HEK293 (cell line): Measurements from ENCODE around the gene ARHGAP1.

Experiments
- CTCF ChIA-PET: fragments of 350-600 bp; formaldehyde crosslinking; extraction: SDS; loops from one replicate; lab custom pipeline; 2021; ENCODE audit warnings: antibody characterized with exemption; lab: Yijun Ruan, JAX
- POLR2A ChIA-PET: fragments of 300-600 bp; formaldehyde crosslinking; extraction: SDS; loops from one replicate; lab custom pipeline; 2020; ENCODE audit warnings: antibody characterized with exemption, inconsistent platforms; lab: Yijun Ruan, JAX
- H3K27ac ChIP-seq: fragments of 200-500 bp; sonication (Bioruptor generic); 2 replicates; pipeline ENCODE4 v1.5.1; 2014; ENCODE audit warnings: low read depth, low read length, control low read depth, inconsistent platforms; ENCODE audit errors: extremely low read depth
- H3K36me3 ChIP-seq, 2 experiments: fragments of 200-500 bp in 1 of 2; sonication (Bioruptor generic) in 1 of 2; 1 replicate in 1 of 2; 2 replicates in 1 of 2; pipeline ENCODE4 v1.5.1; 2014 to 2017; ENCODE audit warnings: inconsistent platforms in 2 of 2, low read length in 2 of 2; ENCODE audit not compliant: control insufficient read depth in 2 of 2, insufficient read depth in 1 of 2
- H3K4me1 ChIP-seq: fragments of 200-500 bp; sonication (Bioruptor generic); 2 replicates; pipeline ENCODE4 v1.5.1; 2014; ENCODE audit warnings: mild to moderate bottlenecking, low read length, inconsistent platforms; ENCODE audit not compliant: control insufficient read depth, insufficient read depth
- H3K4me3 ChIP-seq: 2 replicates; pipeline ENCODE4 v1.5.1; 2011; ENCODE audit warnings: low read depth, mild to moderate bottlenecking, control low read depth, low read length, moderate library complexity
- H3K9me3 ChIP-seq: fragments of 200-500 bp; sonication (Bioruptor generic); 2 replicates; pipeline ENCODE4 v1.5.1; 2014; ENCODE audit warnings: low read depth, low read length, inconsistent platforms; ENCODE audit not compliant: control insufficient read depth, insufficient read depth
- KLF8 ChIP-seq: fragments of 450-650 bp; formaldehyde crosslinking; IDR thresholded peaks from 2 replicates; pipeline ENCODE4 v1.5.1; 2016; ENCODE audit warnings: missing biosample characterization, missing genetic modification characterization
- KLF9 ChIP-seq: fragments of 450-650 bp; formaldehyde crosslinking; IDR thresholded peaks from 2 replicates; pipeline ENCODE4 v1.5.1; 2016; ENCODE audit warnings: missing biosample characterization, missing genetic modification characterization, low read depth
- MZF1 ChIP-seq: fragments of 450-650 bp; formaldehyde crosslinking; IDR thresholded peaks from 2 replicates; pipeline ENCODE4 v1.5.1; 2017; ENCODE audit warnings: missing biosample characterization, missing genetic modification characterization, borderline replicate concordance
- REPIN1 ChIP-seq: fragments of 450-650 bp; formaldehyde crosslinking; IDR thresholded peaks from 2 replicates; pipeline ENCODE4 v1.5.1; 2017; ENCODE audit warnings: missing biosample characterization, missing genetic modification characterization, low read depth
- SP2 ChIP-seq: fragments of 450-650 bp; formaldehyde crosslinking; IDR thresholded peaks from 2 replicates; pipeline ENCODE4 v1.5.1; 2016; ENCODE audit warnings: missing biosample characterization, missing genetic modification characterization
- ZEB2 ChIP-seq: fragments of 450-650 bp; formaldehyde crosslinking; IDR thresholded peaks from 2 replicates; pipeline ENCODE4 v1.5.1; 2016; ENCODE audit warnings: missing biosample characterization, missing genetic modification characterization
- ZFP69B ChIP-seq: fragments of 450-650 bp; formaldehyde crosslinking; IDR thresholded peaks from 2 replicates; pipeline ENCODE4 v1.5.1; 2016; ENCODE audit warnings: missing biosample characterization, missing genetic modification characterization
- ZNF121 ChIP-seq: fragments of 450-650 bp; formaldehyde crosslinking; IDR thresholded peaks from 2 replicates; pipeline ENCODE4 v1.5.1; 2016; ENCODE audit warnings: missing biosample characterization, missing genetic modification characterization
- ZNF2 ChIP-seq: fragments of 450-650 bp; formaldehyde crosslinking; IDR thresholded peaks from 2 replicates; pipeline ENCODE4 v1.5.1; 2016; ENCODE audit warnings: missing biosample characterization, missing genetic modification characterization
- ZNF544 ChIP-seq: fragments of 450-650 bp; formaldehyde crosslinking; IDR thresholded peaks from 2 replicates; pipeline ENCODE4 v1.5.0; 2017; ENCODE audit warnings: missing biosample characterization, missing genetic modification characterization
- ZNF629 ChIP-seq: fragments of 450-650 bp; formaldehyde crosslinking; IDR thresholded peaks from 2 replicates; pipeline ENCODE4 v1.5.1; 2017; ENCODE audit warnings: missing biosample characterization, missing genetic modification characterization
- ZNF664 ChIP-seq: fragments of 450-650 bp; formaldehyde crosslinking; IDR thresholded peaks from 2 replicates; pipeline ENCODE4 v1.5.1; 2016; ENCODE audit warnings: missing biosample characterization, missing genetic modification characterization
- ZSCAN16 ChIP-seq: fragments of 450-650 bp; formaldehyde crosslinking; IDR thresholded peaks from 2 replicates; pipeline ENCODE4 v1.5.1; 2016; ENCODE audit warnings: missing biosample characterization, missing genetic modification characterization
- TF ChIP-seq, protein P1 (sequence below): fragments of 450-650 bp; formaldehyde crosslinking; IDR thresholded peaks from 2 replicates; pipeline ENCODE4; 2016; ENCODE audit warnings: missing biosample characterization, missing genetic modification characterization
- TF ChIP-seq, protein P2 (sequence below): fragments of 450-650 bp; formaldehyde crosslinking; IDR thresholded peaks from 2 replicates; pipeline ENCODE4 v1.5.1; 2016; ENCODE audit warnings: missing biosample characterization, missing genetic modification characterization
- TF ChIP-seq, protein P3 (sequence below): fragments of 450-650 bp; formaldehyde crosslinking; IDR thresholded peaks from 2 replicates; pipeline ENCODE4 v1.5.1; 2016; ENCODE audit warnings: missing biosample characterization, missing genetic modification characterization
- TF ChIP-seq, protein P4 (sequence below): fragments of 450-650 bp; formaldehyde crosslinking; IDR thresholded peaks from 2 replicates; pipeline ENCODE4 v1.5.1; 2017; ENCODE audit warnings: missing biosample characterization, mild to moderate bottlenecking, missing genetic modification characterization, moderate library complexity

ARHGAP1 gene

DNA sequence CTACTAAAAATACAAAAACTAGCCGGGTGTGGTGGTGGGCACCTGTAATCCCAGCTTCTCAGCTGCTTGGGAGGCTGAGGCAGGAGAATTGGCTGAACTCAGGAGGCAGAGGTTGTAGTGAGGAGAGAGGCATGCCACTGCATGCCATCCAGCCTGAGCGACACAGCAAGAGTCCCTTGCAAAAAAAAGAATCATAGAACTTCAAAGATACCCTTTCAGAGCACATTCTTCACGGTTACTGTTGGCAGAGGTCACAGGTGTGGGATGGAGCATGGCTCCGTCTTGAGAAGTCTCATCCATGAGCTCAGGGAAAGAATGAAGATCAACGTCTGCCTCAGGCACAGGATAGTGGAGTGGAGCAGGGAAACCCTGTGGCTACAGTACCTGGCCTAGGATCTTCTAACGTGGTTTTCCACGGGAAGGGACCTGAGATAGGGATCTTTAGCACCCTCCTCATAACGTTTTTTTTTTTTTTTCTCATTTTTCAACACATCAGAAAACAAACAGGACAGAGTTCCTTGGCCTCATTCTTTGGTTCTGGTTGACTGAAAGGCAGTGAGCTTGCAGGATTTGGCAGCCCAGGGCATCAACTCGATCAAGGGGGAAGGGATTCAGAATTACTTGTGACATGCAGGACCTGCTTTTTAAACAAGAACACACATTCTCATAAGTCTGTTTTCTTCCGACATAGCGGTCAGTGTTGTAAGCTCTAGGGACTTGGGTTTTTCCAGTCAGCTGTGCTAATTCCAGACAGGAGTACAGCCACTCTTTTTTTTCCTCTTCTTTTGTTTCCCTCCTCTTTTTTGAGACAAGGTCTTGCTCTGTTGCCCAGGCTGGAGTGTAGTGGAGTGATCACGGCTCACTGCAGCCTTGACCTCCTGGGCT is 41.4 kb upstream of the ARHGAP1 start (continued):
- TF ChIP-seq, protein P1, sequence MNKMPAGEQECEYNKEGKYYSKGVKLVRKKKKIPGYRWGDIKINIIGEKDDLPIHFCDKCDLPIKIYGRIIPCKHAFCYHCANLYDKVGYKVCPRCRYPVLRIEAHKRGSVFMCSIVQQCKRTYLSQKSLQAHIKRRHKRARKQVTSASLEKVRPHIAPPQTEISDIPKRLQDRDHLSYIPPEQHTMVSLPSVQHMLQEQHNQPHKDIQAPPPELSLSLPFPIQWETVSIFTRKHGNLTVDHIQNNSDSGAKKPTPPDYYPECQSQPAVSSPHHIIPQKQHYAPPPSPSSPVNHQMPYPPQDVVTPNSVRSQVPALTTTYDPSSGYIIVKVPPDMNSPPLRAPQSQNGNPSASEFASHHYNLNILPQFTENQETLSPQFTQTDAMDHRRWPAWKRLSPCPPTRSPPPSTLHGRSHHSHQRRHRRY (tag by site-specific recombination) = no peak
- TF ChIP-seq, protein P2, sequence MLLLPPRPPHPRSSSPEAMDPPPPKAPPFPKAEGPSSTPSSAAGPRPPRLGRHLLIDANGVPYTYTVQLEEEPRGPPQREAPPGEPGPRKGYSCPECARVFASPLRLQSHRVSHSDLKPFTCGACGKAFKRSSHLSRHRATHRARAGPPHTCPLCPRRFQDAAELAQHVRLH (tag by site-specific recombination) = no peak
- TF ChIP-seq SP2 (tag by site-specific recombination) = no peak
- TF ChIP-seq ZNF2 (tag by site-specific recombination) = no peak
- TF ChIP-seq ZNF544 (tag by site-specific recombination) = no peak
- TF ChIP-seq ZEB2 (tag by site-specific recombination) = no peak
- TF ChIP-seq ZSCAN16 = no peak
- TF ChIP-seq ZFP69B (tag by site-specific recombination) = no peak
- TF ChIP-seq, protein P3, sequence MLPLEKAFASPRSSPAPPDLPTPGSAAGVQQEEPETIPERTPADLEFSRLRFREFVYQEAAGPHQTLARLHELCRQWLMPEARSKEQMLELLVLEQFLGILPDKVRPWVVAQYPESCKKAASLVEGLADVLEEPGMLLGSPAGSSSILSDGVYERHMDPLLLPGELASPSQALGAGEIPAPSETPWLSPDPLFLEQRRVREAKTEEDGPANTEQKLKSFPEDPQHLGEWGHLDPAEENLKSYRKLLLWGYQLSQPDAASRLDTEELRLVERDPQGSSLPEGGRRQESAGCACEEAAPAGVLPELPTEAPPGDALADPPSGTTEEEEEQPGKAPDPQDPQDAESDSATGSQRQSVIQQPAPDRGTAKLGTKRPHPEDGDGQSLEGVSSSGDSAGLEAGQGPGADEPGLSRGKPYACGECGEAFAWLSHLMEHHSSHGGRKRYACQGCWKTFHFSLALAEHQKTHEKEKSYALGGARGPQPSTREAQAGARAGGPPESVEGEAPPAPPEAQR (tag by site-specific recombination) = no peak

DNA sequence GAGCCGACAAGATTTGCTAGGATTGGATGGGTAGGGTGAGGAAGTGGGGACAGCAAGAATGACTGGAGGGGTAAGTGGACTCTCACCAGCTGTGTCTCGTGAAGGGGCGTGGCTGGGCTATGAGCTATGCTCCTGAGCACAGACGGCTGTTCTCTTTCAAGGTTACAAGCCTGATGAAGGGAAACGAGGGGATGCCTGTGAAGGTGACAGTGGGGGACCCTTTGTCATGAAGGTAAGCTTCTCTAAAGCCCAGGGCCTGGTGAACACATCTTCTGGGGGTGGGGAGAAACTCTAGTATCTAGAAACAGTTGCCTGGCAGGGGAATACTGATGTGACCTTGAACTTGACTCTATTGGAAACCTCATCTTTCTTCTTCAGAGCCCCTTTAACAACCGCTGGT is 38.5 kb upstream of the ARHGAP1 start:
- H3K9me3 ChIP-seq = no peaks in the 10 kb centered on the region
- no peaks in the 10 kb centered on the region for H3K4me1 ChIP-seq
- ChIA-PET CTCF (no interaction called here), POLR2A (no interaction called here)
- no peak overlapping the region for H3K27ac ChIP-seq
- no peak overlapping the region for H3K4me3 ChIP-seq
- TF ChIP-seq KLF8 (tag by site-specific recombination) = no peak
- no peak for TF ChIP-seq ZNF664
- TF ChIP-seq, protein P4, sequence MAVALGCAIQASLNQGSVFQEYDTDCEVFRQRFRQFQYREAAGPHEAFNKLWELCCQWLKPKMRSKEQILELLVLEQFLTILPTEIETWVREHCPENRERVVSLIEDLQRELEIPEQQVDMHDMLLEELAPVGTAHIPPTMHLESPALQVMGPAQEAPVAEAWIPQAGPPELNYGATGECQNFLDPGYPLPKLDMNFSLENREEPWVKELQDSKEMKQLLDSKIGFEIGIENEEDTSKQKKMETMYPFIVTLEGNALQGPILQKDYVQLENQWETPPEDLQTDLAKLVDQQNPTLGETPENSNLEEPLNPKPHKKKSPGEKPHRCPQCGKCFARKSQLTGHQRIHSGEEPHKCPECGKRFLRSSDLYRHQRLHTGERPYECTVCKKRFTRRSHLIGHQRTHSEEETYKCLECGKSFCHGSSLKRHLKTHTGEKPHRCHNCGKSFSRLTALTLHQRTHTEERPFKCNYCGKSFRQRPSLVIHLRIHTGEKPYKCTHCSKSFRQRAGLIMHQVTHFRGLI (tag by site-specific recombination) = no peak
- peak; percentile 28; the same call in 1 of the 2 replicates for TF ChIP-seq KLF9
- H3K36me3 ChIP-seq = peaks cover 0 to 33% of the 10 kb centered on the region in 2 experiments; a peak in 2 of 3 replicates

DNA sequence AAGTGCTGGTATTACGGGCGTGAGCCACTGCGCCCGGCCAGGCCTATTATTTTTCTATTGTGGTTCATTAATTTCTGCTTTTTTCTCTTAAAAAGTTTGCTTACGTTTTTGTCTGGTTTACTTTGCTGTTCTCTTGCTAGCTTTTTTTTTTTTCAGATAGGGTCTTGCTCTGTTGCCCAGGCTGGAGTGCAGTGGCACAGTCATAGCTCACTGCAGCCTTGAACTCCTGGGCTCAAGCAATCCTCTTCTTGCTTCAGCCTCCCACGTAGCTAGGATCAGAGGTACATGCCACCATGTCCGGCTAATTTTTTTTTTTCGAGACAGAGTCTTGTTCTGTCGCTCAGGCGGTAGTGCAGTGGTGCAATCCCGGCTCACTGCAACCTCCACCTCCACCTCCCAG is 37.3 kb upstream of the ARHGAP1 start:
- H3K4me1 ChIP-seq = no peaks in the 10 kb centered on the region
- H3K27ac ChIP-seq = no peak overlapping the region
- peaks cover 0 to 21% of the 10 kb centered on the region in 2 experiments; a peak in 2 of 3 replicates for H3K36me3 ChIP-seq
- TF ChIP-seq MZF1 (no peak), ZNF629 (tag by site-specific recombination) (no peak), REPIN1 (tag by site-specific recombination) (no peak), ZNF121 (tag by site-specific recombination) (0 out of 2 replicates have a peak, but pooled peaks have one; percentile 24)
- no peak overlapping the region for H3K4me3 ChIP-seq
- no peaks in the 10 kb centered on the region for H3K9me3 ChIP-seq
- ChIA-PET CTCF (interaction anchor here (0.7 kb wide), 1 partner anchor 637 kb away, joined by 4 read pairs; no protein-coding TSS in a partner anchor), POLR2A (no interaction called here)
